HL-60/S4 treated with phorbol 12-myristate 13-acetate at 8.2 ng/mL for 4 days and 3 days (cell line): ENCODE data around the gene PPP2R5A.

Experiments
- in situ Hi-C: fragments of 300-500 bp; cut with MboI; formaldehyde crosslinking; loops from 2 replicates; pipeline ENCODE4 v1.15.0; 2022; ENCODE audit warnings: low sequenced_read_pairs

Gene PPP2R5A

GRCh38 chr1:212284744-212285684 lies at the start of gene PPP2R5A:
PPP2R5A (plus strand) TSS chr1:212285410; CDS start chr1:212286111, 701 bp downstream.
- in situ Hi-C loops = no loop called here

DNA sequence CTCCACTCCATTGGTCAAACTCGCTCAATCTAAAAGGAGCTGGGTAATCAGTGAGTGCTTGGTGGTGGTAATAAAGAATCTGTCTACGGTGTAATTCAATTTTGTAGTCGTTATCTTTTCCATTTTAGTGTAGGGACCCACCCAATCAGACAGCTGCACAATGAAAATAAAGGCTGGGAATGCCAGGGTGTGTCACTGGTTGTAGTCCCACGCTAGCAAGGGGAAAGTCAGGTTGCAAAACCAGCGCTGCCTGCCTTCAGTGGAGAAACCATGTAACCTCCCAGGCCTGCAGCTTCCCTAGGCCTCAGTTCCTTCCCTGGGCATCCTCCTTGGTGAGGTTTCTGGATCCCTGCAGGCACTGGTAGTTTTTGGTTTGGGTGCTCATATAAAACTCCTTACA lies 49.4 kb upstream of the PPP2R5A start:
- in situ Hi-C loops = no loop called here

- in situ Hi-C loops = no loop called here
Measured at GRCh38 chr1:212236664-212237220, 48.5 kb upstream of the PPP2R5A start.

DNA sequence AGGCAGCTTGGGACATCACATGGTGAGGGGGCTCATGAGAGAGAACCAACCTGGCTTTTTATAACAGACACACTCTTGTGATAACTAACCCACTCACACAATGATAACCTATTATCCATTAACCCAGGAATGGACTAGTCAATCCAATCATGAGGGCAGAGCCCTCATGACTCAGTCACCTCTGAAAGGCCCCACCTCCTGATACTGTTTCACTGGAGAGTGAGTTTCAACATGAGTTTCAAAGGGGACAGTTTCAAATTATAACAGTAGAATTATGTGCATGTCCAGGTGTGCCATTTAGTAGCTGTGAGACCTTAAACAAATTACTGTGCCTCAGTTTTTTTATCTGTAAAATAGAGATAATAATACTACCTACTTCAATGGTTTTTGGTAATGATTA lies 47.6 kb upstream of the PPP2R5A start:
- in situ Hi-C loops = no loop called here

- in situ Hi-C loops = no loop called here
Measured at GRCh38 chr1:212238552-212238951, 46.7 kb upstream of the PPP2R5A start.

- in situ Hi-C loops = no loop called here
Measured at GRCh38 chr1:212241501-212241900, 43.7 kb upstream of the PPP2R5A start.

DNA sequence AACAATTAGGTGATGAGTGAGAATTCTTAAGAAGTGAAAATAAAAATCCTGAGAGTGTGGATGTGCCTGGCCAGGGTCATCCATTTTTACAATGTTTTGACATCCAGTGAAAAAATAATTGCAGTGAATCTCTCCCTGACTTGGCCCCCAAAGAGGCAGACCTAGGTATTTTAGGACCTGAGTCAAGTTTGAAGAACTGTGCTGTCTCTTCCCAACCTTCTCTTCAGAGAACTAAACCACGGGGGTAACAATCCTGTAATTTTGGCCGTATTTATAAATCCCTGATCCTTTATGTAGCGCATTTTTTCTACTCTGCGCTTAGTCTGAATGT lies 43.3 kb upstream of the PPP2R5A start:
- in situ Hi-C loops = no loop called here

DNA sequence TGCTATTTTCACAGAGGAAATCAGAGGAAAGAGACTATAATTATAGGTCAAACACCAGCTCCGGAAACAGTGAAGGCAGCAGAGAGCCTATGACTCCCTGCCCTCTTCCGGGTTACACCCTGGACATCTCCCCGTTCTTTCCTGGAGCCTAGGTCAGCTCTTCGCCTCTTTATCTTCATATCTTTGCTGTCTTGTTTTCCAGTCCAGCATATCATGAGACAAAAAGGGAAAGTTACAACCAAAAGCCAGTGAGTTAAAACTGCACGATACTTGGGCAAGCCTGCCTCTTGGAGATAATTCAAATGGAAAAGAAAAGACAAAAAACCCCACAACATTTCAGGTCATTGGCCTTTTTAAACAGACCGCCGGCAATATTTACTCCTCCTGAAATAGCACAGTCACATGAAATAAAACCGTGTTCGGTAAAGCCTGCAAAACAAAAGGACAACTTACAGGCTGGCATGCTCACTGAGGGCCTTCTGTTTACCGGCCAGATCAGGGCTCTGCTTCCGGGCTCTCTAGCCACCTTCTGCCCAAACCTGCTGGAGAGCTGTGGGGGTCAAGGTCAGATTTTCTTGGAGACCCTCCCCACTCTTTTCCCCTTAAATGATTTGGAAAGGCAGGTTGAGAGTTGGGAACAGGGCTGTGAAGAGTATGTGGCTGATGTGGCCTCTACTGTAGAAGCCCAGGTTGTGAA lies 42.8 kb upstream of the PPP2R5A start:
- in situ Hi-C loops = no loop called here

DNA sequence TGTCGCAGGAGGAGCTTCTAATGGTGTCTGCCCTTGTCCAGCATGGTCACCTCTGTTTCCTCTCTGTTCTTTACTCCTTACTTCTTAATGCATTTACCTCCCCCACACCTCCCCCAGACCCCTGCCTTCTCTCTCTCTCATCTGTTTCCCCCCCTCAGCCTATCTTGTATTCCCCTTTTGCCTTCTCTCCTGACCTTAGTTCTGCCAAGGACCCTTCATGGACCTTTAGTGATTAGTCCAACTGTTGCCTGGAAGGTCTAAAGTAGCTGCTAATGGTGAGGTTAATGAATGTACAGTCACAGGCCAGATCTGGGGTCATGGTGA lies 42.3 kb upstream of the PPP2R5A start:
- in situ Hi-C loops = no loop called here

- in situ Hi-C loops = no loop called here
Measured at GRCh38 chr1:212244441-212244840, 40.8 kb upstream of the PPP2R5A start.

DNA sequence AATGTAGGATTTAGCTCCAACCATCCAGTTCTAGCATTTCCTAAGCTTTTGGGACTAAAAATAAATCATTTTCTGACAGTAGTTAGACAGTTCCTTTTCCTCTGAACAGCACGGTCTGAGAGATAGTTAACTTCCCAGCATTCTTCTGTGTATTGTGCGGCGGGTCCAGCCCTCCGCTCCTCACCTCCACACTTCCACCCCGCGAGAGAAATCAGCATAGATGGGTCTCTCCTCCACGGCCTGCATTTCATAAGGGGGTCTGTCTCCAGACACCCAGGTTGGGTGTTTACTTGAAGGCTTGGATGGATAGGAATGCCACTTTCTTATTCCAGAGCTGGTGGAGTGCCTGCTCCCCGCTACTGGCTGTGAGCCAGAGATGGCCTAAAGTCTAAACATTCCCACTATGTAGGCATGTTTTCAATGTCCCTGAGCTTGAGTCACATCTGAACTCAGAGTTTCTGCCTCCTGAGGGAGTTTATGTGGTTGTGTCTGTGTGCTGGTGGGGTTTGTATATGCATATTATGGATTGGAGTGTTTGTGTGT lies 38.0 kb upstream of the PPP2R5A start:
- in situ Hi-C loops = no loop called here

DNA sequence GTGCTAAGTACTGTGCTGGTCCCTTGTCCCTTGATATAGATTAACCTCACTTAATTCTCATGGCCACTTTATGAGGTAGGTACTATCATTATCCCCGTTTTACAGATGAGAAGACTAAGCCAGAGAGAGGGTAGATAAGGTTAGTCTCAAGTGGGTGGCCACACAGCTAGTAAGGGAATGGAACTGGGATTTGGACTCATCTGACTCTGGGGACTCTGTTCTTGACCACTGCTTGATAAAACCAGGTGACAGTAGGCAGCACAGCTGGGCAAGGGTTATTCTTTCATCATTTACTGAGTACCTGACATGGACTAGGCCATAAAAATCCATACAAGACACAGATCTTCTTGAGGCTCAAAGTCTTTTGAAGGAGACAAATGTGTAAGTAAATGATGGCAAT lies 37.2 kb upstream of the PPP2R5A start:
- in situ Hi-C loops = no loop called here

DNA sequence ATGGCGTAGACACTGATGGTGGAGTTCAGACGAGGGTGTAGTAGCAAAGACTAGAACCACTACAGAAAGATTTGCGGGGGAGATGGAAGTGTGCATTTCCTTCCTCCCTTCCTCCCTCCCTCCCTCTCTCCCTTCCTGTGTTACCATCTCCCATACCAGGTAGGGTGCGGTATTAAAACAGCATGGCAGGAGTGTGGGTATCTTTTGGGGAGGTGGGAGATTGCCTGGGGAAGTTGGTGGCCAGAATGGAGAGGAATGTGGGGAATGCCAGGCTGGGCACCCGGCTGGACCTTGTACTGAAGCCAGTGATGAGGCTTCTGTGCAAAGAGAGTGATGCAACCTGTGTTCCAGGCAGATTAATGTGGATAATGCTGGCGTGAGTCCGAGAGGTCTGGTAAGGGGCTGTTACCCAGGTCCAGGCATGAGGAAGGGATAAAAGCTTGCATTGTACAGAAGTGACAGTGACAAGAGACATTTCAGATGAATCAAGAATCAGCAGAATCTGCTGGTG lies 30.3 kb upstream of the PPP2R5A start:
- in situ Hi-C loops = no loop called here

- in situ Hi-C loops = no loop called here
Measured at GRCh38 chr1:212255705-212256307, 29.4 kb upstream of the PPP2R5A start.

DNA sequence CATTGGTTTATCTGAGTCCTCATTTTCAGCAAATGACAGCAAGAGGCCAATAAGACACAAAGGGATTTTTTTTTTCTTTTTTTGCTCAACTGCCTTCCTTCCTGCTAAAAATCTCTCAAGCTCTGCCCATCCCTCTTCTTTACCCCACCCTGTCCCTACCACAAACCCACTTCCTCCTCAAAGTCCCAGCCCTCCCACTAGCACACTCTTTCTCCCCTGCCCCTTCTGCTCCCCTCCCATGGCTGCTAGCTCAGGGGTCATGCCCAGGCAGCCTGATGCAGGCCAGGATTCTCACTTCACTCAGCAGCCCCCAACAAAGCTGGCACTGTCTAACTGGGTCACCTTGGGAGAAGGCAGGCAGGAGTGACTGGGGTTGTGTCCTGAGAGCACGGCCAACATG lies 28.8 kb upstream of the PPP2R5A start:
- in situ Hi-C loops = no loop called here

DNA sequence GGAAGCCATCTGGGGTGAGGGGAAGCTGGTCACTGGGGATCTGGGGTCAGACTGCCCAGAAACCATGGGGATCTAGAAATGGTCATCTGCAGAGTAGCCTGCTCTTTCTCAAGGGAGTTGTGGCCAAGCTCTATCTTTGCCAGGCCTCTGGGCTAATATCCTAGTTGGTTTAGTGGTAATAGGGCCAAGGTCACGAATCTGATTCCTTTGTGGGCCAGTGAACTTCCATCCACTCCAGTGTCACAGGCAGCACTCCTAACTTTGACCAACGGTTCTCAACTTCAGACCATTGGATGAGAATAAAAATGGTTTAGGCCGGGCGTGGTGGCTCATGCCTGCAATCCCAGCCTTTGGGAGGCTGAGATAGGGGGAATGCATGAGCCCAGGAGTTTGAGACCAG lies 28.1 kb upstream of the PPP2R5A start:
- in situ Hi-C loops = no loop called here

- in situ Hi-C loops = no loop called here
Measured at GRCh38 chr1:212259693-212260480, 25.3 kb upstream of the PPP2R5A start.

GRCh38 chr1:212260557-212261355 lies 24.5 kb upstream of the PPP2R5A start:
- in situ Hi-C loops = no loop called here

GRCh38 chr1:212261361-212261929 lies 23.8 kb upstream of the PPP2R5A start:
- in situ Hi-C loops = no loop called here
